HS-27A (cell line): ENCODE measurements around the gene MAN2A2.
A peak's percentile ranks its signal among the peaks of the same experiment; 100 is the strongest.
"Not testable (repeated sequence)": the region's sequence is repeated elsewhere in the genome, so short reads cannot be mapped to it uniquely, and the experiment has no call there.

Experiments used
- DNase-seq: peaks from one replicate; pipeline ENCODE4 v3.0.0-alpha.2; 2012; ENCODE audit warnings: low read depth, missing footprints

Gene MAN2A2

DNA sequence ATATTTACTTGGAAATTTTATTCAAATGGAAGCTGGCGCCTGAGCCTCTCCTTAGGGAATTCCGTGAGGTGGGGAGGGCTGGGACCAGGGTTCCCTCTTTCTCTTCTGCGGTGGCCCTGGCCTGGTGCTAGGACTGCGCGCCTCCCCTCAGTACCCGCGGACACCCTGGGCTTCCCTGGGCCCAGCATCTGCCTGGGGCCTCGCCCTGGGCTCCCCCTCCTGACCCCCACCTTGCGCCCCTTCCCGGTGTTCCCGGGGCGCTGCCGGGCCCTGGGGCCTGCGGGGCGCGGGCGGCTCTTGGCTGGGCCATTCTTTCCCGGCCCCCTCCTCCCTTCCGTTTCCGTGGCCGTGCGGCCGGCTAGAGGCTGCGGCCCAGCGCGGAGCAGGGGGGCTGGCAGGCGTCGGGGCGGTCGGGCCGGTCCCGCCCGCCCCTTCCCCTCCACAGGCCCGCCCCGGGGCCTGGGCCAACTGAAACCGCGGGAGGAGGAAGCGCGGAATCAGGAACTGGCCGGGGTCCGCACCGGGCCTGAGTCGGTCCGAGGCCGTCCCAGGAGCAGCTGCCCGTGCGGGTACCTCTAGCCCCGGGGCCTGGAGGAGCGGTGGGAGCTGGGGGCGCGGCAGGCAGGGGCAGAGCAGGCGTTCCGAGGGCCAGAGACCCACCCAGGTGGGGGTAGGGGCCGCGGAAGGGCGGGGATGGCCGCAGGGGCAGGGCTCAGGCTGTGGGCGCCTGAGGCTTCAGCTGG is 19.0 kb upstream of the MAN2A2 start, which contains the start of gene FES:
FES (plus strand) TSS at position 529 of the 743 bp plus-strand sequence. CDS start 542 bp downstream, outside the sequence.
- DNase-seq, result no peak

- no peak for DNase-seq
These were observed 18.2 kb upstream of the MAN2A2 start for GRCh38 chr15:90884719-90885431.

DNA sequence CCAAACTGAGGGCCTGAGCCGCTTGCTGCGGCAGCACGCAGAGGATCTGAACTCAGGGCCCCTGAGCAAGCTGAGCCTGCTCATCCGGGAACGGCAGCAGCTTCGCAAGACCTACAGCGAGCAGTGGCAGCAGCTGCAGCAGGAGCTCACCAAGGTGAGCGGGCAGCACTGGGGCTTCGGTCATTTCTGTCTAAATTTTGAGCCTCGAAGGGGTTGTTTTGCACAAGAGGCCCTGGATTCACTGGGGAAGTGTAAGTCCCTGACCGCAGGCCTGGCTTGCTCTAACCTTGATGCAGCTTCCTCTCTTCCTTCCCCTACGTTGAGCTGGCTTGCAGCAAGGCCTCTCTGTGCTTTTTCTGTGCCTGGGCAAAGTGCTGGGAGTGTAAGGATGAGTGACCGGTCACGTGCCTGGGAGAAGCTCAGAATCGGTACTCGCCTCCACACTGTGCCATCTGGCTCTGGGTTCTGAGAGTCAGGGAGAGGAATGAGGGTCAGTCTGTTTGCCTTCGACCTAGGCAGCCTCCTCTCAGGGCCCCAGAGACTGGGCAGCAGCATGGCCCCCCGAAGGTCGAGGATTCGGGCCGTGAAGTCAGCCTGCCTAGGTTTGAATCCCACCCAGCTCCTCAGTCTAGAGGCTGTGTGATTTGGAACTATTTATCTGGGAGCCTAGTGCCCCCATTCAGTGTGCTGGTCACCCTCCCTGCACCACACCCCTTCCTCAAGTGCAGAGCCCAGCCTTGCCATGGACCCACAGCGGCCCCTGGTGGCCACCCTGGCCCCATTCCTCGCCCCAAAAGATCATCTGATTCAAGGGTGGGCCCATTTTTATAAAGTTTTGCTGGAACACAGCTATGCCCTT is 17.4 kb upstream of the MAN2A2 start:
- no peak for DNase-seq

DNA sequence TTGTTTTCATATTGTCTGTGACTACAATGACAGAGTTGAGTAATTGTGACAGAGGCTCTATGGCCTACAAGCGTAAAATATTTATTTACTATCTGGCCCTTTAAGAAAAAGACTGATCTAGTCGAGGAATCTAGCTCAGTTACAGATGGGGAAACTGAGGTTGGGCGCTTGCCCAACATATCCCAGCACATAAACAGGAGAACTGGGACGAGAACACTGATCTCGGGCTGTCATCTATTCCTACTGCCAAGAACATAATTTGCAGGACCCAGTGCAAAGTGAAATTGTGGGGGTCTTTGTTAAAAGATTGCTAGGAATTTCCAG is 16.8 kb upstream of the MAN2A2 start:
- no peak for DNase-seq

DNA sequence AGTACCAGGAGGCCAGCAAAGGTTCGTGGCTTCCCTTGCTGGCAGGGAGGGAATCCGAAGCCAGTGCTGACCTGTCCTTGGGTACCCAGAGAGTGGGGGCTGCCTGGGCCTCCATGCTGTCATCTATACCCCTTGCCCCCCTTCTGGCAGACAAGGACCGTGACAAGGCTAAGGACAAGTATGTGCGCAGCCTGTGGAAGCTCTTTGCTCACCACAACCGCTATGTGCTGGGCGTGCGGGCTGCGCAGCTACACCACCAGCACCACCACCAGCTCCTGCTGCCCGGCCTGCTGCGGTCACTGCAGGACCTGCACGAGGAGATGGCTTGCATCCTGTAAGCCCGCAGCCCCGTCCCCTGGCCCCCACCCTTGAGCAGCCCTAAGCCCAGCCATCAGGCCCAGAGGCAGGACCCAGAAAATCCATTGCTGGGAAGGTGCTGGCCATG is 16.0 kb upstream of the MAN2A2 start:
- DNase-seq, result no peak

- DNase-seq, result no peak
These were observed 13.8 kb upstream of the MAN2A2 start for GRCh38 chr15:90889313-90889730.

GRCh38 chr15:90889736-90890456 is 13.2 kb upstream of the MAN2A2 start:
- DNase-seq, result no peak

- no peak for DNase-seq
These were observed 12.3 kb upstream of the MAN2A2 start for GRCh38 chr15:90890839-90891238.

- DNase-seq, result no peak
These were observed 11.7 kb upstream of the MAN2A2 start for GRCh38 chr15:90891346-90891949.

- no peak for DNase-seq
These were observed 11.1 kb upstream of the MAN2A2 start for GRCh38 chr15:90892023-90892422.

DNA sequence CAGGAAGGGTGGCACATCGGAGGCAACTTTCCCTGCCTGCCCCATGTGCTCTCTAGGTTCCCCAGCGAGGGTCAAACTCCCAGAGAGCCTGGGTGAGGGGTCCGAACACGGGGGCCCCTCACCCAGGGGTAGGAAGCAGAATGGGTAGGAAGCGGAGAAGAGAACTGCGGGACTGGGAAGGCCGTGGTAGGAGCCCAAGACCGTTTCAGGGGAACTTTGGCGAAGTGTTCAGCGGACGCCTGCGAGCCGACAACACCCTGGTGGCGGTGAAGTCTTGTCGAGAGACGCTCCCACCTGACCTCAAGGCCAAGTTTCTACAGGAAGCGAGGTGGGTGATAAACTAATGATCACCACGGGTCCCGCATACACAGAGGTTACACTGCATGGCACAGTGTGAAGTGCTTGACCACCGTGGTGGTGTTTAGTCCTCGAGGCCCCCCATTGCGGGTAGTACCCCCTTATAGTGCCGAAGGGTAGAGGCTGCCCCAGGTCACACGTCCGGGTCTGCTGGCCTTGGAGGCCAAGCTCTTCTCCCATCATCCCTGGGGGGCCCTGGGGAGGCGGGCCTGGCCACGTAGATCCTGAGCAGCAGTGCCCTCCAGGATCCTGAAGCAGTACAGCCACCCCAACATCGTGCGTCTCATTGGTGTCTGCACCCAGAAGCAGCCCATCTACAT is 10.5 kb upstream of the MAN2A2 start:
- no peak for DNase-seq

GRCh38 chr15:90893175-90894090 is 9.7 kb upstream of the MAN2A2 start:
- DNase-seq, result no peak

GRCh38 chr15:90895571-90896117 is 7.5 kb upstream of the MAN2A2 start:
- DNase-seq, result no peak

GRCh38 chr15:90897131-90897655 is 5.9 kb upstream of the MAN2A2 start:
- DNase-seq, result not testable (repeated sequence)

DNA sequence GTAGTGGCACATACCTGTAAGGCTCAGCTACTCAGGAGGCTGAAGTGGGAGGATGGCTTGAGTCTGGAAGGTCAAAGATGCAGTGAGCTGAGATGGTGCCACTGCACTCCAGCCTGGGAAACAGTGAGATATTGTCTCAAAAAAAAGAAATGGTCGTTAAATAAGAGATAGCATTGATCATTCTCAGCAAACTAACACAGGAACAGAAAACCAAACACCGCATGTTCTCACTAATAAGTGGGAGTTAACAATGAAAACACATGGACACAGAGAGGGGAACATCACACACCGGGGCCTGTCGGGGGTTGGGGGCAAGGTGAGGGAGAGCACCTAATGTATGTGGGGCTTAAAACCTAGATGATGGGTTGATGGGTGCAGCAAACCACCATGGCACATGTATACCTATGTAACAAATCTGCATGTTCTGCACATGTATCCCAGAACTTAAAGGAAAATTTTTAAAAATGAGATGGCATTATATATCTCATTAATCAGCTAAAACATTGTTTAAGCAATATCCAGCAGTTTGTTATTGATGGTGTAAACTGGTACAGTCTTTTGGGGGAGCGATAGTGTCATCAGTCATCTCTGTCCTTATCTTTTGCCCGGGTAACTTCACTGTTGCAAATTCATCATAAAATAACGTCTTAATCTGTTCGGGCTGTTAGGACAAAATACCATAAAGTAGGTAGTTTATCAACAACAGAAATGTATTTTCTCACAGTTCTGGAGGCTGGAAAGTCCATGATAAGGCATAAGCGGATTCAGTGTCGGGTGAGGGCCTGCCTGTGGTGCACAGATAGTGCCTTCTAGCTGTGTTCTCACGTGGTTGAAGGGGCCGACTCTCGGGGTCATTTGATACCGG is 1.7 kb upstream of the MAN2A2 start:
- no peak for DNase-seq

- peak; percentile 72 for DNase-seq
These were observed 862 bp upstream of the MAN2A2 start for GRCh38 chr15:90902040-90902839.
